HG03103 (cell line): ENCODE results near the gene PTPN7.
"Not testable (repeated sequence)": the region's sequence is repeated elsewhere in the genome, so short reads cannot be mapped to it uniquely, and the experiment has no call there.

ENCODE experiments used
- ATAC-seq: cut with Tn5 transposase; IDR thresholded peaks from one replicate; pipeline ENCODE4 v1.9.1; 2021; ENCODE audit warnings: low read depth; ENCODE audit not compliant: unreplicated experiment

The PTPN7 gene

DNA sequence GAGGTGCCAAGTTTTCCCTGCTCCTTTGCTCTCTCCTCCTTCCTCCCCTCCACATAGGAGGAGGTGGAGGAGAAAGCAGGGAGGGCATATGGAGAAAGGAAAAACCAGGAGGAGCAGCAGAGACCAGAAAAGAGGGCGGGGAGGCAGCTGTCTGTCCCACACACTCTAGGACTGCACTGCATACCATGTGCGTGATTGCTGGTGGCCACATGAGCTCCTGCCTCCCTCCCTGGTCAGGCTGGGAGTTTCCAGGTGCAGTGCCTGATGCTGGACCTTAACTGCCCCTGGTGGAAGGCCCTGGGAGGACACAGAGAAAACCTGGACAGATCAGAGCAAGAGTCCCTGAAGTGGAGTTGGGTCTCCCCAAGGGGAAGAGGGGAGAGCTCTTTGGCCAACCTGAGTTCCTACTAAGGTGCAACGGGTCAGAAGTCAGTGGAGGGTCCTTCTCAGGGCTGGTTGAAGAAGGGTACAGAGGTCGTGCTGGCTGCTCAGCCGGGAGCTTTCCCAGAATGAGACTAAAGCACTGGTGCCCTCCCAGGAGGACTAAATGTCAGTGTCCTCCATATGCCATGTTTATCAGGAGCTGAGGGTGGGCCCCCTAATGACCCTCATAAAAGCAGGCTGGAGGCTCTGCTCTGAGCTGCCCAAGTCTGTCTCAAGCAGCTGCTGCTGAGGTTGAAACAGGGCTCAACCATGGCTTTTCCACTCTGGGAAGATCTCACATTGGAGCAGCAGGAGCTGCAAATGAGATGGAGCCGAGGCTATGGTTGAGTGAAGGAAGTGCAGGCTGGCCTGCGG is 29.7 kb upstream of the PTPN7 start:
- ATAC-seq, result no peak

DNA sequence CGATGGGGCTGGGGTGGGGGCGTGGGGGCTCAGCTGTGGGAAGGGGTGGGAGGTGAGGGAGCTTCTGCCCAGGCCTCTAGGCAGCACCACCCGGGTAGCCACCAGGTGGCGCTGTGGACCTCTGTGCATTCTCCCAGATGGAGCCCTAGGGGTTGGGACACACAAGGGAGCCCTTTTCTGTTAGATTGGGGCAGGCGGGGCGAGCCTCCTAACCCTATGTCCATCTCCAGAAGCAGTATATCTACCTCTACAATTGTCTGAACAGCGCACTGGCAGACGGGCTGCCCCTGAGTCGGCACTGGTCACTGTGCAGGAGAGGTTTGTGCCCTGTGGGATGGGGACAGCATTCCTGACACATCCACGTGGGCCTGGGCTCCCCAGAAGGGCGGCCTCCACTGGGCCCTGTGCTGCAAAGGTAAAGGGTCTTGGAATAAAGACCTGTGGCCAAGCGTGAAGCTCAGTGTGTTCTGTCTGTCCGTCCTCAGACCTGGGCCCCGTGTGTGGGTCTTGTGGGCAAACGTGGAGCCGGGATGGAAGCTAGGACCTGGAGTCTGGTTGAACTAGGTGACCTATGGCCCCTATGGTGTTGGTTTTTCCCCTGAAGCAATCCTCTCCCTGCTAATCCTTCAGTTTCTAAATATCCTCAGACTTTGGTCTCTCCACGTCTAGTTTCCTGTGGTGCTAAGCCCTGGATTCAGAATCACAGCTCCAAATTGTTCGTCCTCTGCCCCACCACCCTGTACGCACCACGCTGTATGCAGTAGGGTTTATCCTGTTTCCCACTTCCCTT is 28.8 kb upstream of the PTPN7 start:
- no peak for ATAC-seq

DNA sequence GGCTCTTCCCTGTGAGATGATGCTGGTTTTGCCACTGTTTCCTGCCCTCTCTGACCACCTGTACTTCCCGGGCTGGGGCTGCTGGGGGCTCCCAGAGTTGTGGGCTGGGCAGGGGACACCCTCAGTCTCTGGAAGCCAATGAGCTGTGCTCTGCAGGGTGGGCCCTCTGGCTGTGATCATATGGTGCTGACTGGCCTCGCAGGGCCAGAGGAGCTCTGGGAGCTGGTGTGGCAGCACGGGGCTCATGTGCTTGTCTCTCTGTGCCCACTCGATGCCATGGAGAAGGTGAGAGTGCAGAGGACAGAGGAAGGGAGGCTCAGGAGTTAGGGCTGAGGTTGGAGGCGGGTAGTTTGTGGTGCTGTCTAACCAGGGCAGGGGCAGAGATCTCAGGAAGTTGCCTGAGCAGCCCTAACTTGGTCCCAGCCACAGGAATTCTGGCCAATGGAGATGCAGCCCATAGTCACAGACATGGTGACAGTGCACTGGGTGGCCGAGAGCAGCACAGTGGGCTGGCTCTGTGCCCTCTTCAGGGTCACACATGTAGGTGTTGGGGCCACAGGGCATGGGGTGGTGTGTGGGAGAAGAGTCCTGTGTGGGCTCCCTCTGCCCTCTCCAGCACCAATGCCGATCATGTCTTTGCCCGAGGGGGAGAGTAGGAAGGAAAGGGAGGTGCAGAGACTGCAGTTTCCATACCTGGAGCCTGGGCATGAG is 27.4 kb upstream of the PTPN7 start:
- ATAC-seq, result no peak

DNA sequence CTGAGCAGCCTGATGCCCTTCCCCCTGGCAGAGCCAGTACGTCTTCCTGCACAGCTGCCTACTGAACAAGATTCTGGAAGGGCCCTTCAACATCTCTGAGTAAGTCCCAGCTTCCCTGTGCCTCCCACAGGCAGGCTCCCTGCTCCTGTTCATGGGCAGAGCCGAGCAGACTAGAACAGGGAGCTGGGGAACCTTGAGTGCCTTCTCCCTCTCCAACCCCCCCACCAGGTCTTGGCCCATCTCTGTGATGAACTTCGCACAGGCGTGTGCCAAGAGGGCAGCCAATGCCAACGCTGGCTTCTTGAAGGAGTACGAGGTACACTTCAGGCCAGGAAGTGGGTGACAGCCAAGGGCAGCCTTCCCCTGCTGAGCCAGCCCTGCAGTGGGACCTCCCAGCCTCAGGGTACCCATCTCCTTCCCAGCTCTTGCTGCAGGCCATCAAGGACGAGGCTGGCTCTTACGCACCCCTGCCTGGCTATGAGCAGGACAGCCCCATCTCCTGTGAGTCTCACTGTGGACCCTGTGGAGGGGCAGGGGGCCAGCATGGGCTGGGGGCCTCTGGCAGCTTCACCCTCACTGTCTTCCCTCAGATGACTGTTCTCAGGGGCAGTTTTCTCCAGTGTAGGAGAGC is 26.8 kb upstream of the PTPN7 start:
- no peak for ATAC-seq

DNA sequence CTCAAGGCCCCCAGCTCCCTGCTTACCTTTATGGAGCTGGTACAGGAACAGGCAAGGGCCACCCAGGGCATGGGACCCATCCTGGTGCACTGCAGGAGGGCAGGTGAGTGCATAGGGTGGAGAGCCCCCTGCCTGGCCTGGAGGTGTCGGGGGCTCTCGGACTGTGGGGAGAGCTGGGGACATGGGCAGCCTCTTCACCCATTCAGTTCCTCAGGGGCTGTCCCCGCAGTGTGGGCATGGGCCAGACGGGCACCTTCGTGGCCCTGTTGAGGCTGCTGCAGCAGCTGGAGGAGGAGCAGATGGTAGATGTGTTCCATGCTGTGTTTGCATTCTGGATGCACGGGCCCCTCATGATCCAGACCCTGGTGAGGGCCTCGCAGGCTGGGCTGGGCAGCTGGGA is 25.9 kb upstream of the PTPN7 start:
- ATAC-seq, result no peak

DNA sequence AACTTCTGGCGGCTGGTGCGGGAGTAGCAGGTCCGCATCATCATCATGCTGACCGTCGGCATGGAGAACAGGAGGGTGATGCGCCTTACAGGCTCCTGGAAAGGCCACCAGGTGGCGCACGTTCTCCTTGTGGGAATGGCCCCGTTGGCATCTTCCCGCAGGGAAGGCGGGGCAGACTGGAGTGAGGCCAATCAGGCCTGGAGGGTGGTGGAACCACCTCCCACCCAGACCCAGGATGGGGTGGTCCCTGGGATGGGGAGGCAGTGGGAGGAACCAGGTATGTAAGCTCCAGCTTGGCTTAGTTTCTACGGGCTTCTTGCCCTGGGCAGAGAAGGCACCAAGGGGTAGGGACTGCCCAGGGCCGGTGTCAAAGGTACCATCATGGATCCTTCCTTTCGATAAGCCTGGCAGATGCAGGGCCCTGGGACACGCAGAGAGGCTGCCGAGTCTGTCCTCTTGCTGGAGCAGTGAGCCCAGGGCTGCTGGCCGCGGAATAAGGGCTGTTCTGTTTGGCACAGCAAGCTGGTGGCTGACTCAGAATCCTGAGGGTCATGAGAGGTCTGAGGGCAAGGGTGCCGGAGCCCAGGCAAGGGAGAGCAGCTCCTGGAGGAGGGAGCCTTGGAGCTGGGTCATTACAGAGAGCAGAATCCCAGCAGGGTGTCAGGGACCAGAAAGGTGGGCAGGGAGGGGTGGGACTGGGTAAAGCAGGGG is 24.5 kb upstream of the PTPN7 start:
- ATAC-seq, result no peak

DNA sequence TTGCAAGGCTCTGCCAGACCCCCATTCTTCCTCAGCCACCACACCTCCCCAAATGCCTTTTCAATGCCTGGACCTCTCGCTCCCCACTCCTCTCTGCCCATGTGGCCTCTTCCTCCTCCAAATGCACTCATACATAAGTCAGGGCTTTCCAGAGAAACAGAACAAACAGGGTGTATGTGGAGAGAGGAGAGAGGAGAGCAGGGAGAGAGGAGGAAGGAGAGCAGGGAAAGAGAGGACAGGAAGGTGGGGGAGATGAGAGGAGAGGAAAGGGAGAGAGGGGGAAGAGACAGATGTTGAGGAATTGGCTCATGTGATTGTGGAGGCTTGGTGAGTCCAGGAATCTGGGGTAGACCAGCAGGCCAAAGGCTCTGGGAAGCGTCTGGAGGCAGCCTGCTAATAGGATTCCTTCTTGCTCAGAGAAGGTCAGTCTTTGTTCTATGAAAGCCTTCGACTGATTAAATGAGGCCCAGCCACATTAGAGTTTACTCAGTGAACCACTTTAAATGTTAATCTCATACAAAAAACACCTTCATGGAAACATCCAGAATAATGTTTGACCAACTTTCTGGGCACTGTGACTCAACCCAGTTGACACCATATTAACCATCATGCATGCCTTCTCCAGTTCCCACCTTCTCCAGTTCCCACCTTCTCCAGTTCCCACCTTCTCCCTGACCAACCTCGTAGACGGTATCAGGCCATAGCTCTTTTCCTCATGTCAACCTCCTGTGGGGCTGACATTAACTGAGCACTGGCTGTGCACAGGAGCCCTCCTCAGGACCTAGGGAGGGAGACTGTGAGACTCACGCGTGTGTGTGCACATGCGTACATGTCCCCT is 21.9 kb upstream of the PTPN7 start:
- no peak for ATAC-seq

DNA sequence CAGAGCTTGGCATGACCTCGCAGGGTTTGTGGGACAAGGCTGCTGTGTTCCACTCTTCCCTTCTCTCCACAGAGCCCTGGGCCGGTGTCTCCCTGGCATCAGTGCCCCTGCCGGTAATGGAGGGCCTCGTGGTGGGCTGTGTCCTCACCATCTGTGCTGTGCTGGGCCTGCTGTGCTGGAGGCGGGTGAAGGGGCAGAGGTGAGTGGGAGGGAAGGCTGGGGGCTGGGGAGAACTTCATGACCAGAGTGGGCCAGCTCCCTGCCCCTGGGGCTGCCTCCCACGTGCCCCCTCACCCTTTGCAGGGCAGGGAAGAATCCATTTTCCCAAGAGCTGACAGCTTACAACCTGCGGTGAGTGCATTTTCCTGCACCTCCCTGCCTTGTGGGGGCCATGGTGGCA is 21.2 kb upstream of the PTPN7 start:
- ATAC-seq, result no peak

DNA sequence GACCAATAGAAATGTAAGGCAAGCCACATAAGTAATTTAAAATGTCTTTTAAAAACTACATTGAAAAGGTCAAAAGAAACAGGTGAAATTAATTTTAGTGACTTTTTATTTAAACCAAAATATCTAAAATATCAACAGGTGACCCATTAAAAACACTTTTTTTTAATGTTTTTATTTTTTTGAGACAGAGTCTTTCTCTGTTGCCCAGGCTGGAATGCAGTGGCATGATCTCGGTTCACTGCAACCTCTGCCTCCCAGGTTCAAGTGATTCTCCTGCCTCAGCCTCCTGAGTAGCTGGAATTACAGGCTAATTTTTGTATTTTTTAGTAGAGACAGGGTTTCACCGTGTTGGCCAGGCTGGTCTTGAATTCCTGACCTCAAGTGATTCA is 20.3 kb upstream of the PTPN7 start:
- not testable (repeated sequence) for ATAC-seq

DNA sequence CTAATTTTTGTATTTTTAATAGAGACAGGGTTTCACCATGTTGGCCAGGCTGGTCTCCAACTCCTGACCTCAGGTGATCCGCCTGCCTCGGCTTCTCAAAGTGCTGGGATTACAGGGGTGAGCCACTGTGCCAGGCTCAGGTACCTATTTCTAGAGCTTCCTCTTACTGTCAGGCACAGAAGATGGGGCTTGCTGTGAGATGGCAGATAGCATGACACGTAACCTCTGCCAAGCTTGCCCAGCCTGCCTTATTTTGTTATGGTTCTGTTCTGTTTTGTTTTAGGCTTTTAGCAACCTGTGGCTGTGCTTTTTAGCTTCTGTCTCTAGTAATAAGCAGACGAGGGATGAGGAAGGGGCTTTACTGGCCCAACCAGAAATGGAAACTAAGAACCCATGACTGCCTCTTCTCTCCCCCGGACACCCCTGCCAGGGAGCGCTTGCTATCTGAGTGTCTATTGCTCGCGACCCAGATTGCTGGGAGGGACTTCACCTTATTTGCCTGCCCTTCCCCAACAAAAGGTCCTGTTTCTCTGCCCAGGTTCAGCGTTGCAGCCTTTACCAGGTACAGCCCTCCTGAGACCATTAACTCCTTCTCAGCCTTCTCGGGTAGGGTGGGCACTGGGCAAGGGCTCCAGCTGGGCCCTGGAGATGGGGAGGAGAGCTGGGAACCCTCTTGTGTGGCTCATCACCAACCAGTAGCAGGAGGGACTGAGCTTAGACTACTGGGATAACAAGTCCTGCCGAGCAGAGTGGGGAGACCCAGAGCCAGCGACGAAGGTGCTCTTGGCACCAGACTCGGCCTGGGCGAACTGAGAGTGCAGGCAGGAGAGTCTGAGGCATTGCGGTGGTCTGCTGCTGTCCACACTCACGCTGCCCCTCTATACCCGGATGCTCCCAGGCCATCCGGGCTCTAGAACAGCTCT is 19.7 kb upstream of the PTPN7 start:
- ATAC-seq, result no peak

DNA sequence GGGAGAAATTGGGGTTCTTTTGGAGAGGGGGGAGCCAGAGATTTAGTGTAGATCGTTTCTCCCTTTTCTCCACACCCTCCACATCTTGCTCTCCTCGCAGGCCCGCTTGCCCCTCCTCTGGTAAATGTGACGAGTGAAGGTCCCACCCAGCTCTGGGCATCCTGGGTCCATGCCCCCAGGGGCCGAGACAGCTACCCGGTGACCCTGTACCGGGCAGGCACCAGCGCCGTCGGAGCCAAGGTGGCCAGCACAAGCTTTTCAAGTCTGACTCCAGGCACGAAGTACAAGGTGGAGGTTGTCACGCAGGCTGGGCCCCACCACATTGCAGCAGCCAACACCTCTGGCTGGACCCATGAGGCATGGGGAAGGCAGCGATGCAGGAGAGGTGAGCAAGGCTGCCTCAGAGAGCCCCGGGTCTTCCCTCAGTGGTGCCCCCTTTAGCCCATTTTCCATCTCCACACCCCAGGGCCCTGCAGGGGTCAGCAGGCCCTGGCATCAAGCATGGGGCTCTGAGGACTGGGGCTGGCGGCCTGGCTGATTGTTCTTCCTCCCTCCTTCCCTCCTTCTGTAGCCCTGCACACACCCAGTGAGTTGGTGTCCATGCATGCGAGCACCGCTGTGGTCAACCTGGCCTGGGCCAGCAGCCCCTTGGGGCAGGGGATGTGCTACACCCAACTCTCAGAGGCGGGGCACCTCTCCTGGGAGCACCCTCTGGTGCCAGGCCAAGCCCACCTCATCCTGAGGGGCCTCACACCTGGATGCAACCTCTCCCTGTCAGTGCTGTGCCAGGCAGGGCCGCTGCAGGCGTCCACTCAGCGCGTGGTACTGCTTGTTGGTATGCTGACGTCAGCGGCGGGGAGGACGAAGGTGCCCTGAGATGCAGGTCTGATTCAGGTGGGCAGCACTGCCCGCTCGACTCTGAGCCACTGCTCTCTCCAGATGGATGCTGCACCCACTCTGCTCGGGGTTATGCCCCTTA is 16.8 kb upstream of the PTPN7 start:
- no peak for ATAC-seq

DNA sequence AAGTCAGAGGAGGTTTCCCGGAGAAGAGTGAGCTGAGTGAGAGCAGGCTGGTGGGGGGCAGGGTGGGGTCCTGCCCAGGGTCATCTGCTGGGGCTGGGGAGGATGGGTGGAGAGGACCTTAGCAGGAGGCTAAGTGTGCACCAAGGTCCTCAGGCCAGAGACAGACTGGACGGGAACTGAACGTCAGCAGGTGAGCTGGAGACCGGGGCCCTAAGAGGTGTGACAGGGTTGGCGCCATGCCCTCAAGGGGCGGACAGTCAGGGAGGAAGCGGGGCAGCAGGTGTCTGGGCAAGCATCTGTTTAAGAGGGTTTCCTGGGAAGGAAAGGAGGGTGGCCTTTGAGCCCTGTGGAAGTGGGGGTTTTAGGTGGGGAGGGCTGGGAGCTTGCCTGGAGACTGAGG is 13.6 kb upstream of the PTPN7 start:
- no peak for ATAC-seq

DNA sequence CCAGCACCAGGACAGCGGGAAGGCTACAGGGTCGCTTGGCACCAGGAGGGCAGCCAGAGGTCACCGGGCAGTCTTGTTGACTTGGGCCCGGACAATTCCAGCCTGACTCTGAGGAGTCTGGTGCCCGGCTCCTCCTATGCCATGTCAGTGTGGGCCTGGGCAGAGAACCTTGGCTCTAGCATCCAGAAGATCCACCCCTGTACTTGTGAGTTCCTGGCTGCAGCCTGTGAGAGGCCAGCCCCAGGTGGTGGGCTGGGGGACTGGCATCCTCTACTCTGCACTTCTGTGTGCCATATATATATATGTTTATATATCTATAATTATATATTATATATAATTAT is 11.6 kb upstream of the PTPN7 start:
- ATAC-seq, result no peak

DNA sequence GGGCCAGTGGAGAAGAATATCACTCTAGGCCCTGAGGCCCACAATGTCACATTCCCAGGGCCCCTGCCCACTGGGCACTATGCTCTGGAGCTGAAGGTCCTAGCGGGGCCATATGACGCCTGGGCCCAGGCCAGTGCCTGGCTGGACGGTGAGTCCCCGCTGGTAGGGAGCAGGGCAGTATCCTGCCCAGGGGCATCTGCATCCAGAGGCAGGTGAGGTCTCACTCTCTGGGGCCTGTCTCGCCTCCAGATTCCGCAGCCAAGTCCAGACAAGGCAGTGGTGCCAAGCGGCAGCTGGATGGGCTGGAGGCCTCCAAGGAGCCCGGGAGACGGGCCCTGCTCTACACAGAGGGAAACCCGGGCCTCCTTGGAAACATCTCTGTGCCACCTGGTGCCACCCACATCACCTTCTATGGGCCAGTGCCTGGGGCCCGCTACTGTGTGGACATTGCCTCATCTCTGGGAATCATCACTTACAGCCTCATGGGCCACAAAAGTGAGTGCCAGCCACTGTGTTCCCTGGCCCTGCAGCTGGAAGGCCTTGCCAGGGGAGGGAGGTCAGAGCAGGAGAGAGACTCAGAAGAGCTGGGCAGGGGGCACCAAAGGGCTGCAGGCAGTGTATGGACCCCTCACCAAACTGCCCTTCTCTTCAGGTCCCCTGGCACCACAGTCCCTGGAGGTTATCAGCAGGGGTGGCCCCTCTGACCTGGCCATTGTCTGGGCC is 11.1 kb upstream of the PTPN7 start:
- ATAC-seq, result no peak

DNA sequence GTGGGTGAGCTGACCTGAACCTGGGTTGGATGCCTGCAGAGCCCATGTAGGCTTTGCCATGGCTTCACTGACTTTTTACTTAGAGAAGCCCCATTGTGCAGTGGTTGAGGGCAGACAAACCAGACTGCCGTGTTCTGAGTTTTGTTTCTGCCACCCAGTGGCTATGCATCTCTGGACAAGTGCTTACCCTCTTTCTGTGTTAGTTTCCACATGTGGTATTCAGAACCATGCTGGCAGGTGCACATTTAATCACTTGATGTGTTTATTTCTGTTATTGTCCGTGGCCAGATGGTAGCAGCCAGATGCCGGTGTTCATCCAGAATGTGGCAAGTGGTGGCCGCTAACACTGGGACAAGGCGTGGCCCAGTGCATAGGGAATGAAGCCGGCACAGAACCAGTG is 10.3 kb upstream of the PTPN7 start:
- no peak for ATAC-seq

DNA sequence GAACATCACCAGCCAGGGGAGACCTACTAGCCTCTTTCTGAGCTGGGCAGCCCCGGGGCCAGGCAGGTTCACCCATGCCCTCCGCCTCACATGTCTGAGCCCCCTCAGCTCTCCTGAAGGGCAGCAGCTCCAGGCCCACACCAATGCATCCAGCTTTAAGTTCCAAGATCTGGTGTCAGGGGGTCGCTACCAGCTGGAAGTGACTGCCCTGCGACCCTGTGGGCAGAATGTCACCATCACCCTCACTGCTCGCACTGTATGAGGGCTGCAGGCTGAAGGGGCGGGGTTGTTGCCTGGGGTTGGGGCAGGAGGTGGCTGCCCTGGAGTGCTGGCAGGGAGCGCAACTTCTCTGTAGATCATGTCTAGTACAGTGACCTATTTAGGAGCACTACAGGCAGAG is 8.5 kb upstream of the PTPN7 start:
- ATAC-seq, result no peak
